Immature natural killer cell (primary cell): ENCODE measurements around the gene NR2C2AP. TPM values are rescaled to one million over a fixed set of nuclear protein-coding genes. Genes with fewer than 3 reads are reported as not detected.

Experiments
- DNase-seq, 3 donors: peaks; one replicate each; pipeline ENCODE4 v3.0.0; 2022; ENCODE audit warnings: mixed read lengths in 1 of 3
- H3K27ac Mint-ChIP-seq, 6 donors: one replicate each; pipeline ENCODE4 v1.8.0; 2020; ENCODE audit warnings: mixed read lengths in 6 of 6, mild to moderate bottlenecking in 5 of 6, inconsistent platforms in 4 of 6, moderate library complexity in 3 of 6
- H3K27me3 Mint-ChIP-seq, 3 donors: one replicate each; pipeline ENCODE4 v1.8.0; 2020 to 2021; ENCODE audit warnings: low read depth in 3 of 3, mild to moderate bottlenecking in 3 of 3, mixed read lengths in 3 of 3, moderate library complexity in 3 of 3, inconsistent platforms in 1 of 3
- H3K36me3 Mint-ChIP-seq, 3 donors: one replicate each; pipeline ENCODE4 v1.8.0; 2020; ENCODE audit warnings: mixed read lengths in 3 of 3, inconsistent platforms in 2 of 3, mild to moderate bottlenecking in 2 of 3
- H3K4me1 Mint-ChIP-seq, 2 donors: one replicate each; pipeline ENCODE4 v1.8.0; 2020; ENCODE audit warnings: inconsistent platforms in 2 of 2, mild to moderate bottlenecking in 2 of 2, mixed read lengths in 2 of 2, moderate library complexity in 1 of 2
- H3K4me3 Mint-ChIP-seq, 5 donors: one replicate each; pipeline ENCODE4 v1.8.0; 2020; ENCODE audit warnings: mild to moderate bottlenecking in 5 of 5, mixed read lengths in 5 of 5, inconsistent platforms in 3 of 5, moderate library complexity in 3 of 5
- H3K9me3 Mint-ChIP-seq, 6 donors: one replicate each; pipeline ENCODE4 v1.8.0; 2020; ENCODE audit warnings: mild to moderate bottlenecking in 6 of 6, mixed read lengths in 6 of 6, inconsistent platforms in 4 of 6, moderate library complexity in 3 of 6
- polyA plus RNA-seq, 3 donors: library from polyadenylated mRNA; unstranded; fragments of 300-500 nt; fragmentation: Illumina TruSeq; gene quantifications; one replicate each; pipeline ENCODE4 v1.2.3, GENCODE V29; 2021

Gene NR2C2AP, protein sequence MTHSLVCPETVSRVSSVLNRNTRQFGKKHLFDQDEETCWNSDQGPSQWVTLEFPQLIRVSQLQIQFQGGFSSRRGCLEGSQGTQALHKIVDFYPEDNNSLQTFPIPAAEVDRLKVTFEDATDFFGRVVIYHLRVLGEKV
- 10 to 100 TPM; 15.4 to 27.2 (median 26.8) TPM for polyA plus RNA-seq

DNA sequence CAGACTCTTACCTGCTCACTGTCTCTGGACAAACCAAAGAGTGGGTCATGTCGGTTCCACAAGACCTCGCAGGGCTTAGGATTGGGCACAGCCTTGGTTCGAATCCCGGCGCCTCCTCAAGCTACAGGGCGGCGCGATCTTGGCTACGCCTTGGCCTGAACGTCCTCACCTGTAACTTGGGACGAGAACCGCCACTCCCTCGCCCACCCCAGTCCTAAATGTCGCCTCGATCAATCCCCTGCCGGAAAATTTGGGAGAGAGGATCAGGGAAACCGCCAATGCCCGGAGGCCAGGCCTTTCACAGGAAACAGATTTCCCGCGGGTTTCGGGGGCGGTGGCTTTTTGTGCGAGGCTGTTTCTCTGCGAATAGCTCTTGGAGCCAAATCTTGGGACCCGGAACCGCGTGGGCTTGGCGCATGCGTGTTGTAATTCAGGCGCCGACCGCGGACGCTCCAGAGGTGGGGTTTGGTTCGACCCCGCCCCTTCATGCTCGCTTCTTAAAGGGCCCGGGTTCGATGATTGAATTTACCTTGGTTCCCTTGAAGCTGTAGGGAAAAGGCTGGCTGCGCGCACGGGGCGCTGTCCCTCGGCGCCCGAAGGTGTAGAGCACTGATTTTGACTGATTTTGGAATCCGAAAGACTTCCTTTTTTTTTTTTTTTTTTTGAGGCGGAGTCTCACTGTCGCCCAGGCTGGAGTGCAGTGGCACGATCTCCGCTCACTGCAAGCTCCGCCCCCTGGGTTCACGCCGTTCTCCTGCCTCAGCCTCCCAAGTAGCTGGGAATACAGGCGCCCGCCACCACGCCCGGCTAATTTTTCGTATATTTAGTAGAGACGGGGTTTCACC is at the start of gene NR2C2AP:
TSS of gene NR2C2AP (minus strand) at position 403 of the 845 bp plus-strand sequence. CDS start at position 49, 354 bp downstream.
- H3K27me3 Mint-ChIP-seq = peaks cover 8 to 10% (median 9%) of the 10 kb centered on the region in 3 donors
- H3K9me3 Mint-ChIP-seq = no peaks in the 10 kb centered on the region
- peaks cover 0 to 2% (median 0%) of the 10 kb centered on the region in 3 donors for H3K36me3 Mint-ChIP-seq
- H3K4me3 Mint-ChIP-seq = peak within 1 kb of the TSS; percentile 90 to 95 (median 93)
- H3K27ac Mint-ChIP-seq = peak within 1 kb of the TSS; percentile 84 to 91 (median 89)
- H3K4me1 Mint-ChIP-seq = peaks cover 32 to 39% of the 10 kb centered on the region in 2 donors
- peak; percentile 88 to 90 (median 90) for DNase-seq

DNA sequence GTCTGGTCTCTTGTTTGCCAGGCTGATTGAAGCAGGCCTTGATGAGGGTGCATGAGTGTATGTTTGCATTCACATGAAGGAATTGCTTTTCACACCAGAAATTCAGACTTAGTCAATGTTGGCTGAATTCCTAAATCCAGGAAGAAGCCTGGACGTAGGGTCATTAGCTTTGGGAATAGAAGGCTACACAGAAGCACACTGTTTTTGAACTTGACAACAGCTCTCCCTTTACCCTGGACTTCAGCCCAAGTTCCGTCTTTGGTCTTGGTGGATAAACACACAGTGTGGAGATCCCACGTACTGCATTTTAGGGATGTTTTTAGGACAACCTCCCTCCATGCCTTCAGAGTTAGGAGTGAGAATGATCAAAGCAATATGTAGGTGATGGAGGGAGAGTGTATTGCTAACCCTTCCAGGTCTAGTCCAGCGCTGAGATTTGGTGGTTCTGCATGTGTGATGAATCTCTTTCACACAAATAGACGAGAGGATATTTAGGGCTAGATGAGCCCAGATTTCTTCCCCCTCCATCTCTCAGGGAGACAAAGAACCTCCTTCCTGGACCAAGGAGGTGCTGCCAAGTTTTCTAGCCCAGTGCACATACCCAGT is 47.1 kb upstream of the NR2C2AP start:
- Mint-ChIP-seq H3K36me3 (peaks cover 0 to 4% (median 0%) of the 10 kb centered on the region in 3 donors), H3K27me3 (peaks cover 0 to 5% (median 2%) of the 10 kb centered on the region in 3 donors), H3K9me3 (no peaks in the 10 kb centered on the region), H3K4me3 (no peak overlapping the region), H3K4me1 (no peaks in the 10 kb centered on the region), H3K27ac (no peak overlapping the region)
- DNase-seq = no peak

DNA sequence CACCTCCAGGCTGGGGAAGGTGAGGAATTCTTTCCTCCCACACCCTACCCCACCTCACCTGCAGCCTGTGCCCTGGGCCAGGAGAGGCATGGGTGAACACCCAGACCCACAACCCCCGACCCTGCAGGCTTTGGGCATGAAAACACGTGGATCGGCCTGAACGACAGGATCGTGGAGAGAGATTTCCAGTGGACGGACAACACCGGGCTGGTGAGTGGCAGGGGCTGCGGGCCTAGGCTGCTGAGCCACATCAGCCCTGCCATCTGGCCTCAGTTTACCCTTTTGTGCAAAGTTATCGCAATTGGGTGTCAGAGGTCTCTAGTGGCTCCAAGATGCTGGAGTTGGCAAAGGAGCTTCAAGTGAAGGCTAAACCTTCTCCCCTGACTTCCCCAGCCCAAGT is 37.3 kb upstream of the NR2C2AP start:
- no peak overlapping the region for H3K4me3 Mint-ChIP-seq
- peaks cover 0 to 6% (median 2%) of the 10 kb centered on the region in 3 donors for H3K27me3 Mint-ChIP-seq

DNA sequence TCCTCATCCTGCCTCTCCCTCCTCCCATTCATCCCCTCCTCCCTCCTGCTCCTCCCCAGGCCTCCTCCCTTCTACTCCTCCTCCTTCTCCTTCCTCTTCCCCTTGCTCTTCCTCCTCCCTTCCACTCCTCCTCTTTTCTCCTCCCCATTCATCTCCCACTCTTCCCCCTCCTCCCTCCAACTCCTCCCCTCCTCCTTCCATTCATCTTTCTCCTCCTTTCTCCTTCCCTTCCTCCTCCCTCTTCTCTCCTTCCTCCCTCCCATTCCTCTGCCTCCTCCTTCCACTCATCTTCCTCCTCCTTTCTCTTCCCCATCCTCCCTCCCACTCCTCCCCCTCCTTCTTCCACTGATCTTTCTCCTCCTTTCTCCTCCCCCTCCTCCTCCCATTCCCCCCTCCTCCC is 36.5 kb upstream of the NR2C2AP start:
- no peak for DNase-seq
- Mint-ChIP-seq H3K9me3 (peaks cover 3 to 14% (median 8%) of the 10 kb centered on the region in 6 donors), H3K4me1 (no peaks in the 10 kb centered on the region), H3K27ac (no peak overlapping the region), H3K4me3 (no peak overlapping the region), H3K27me3 (peaks cover 0 to 6% (median 2%) of the 10 kb centered on the region in 3 donors), H3K36me3 (no peaks in the 10 kb centered on the region)

More for the DNA sequence above, 37.3 kb upstream of the NR2C2AP start:
- no peaks in the 10 kb centered on the region for H3K36me3 Mint-ChIP-seq
- DNase-seq = no peak
- no peak overlapping the region for H3K27ac Mint-ChIP-seq
- H3K9me3 Mint-ChIP-seq = peaks cover 3 to 10% (median 8%) of the 10 kb centered on the region in 6 donors
- no peaks in the 10 kb centered on the region for H3K4me1 Mint-ChIP-seq

DNA sequence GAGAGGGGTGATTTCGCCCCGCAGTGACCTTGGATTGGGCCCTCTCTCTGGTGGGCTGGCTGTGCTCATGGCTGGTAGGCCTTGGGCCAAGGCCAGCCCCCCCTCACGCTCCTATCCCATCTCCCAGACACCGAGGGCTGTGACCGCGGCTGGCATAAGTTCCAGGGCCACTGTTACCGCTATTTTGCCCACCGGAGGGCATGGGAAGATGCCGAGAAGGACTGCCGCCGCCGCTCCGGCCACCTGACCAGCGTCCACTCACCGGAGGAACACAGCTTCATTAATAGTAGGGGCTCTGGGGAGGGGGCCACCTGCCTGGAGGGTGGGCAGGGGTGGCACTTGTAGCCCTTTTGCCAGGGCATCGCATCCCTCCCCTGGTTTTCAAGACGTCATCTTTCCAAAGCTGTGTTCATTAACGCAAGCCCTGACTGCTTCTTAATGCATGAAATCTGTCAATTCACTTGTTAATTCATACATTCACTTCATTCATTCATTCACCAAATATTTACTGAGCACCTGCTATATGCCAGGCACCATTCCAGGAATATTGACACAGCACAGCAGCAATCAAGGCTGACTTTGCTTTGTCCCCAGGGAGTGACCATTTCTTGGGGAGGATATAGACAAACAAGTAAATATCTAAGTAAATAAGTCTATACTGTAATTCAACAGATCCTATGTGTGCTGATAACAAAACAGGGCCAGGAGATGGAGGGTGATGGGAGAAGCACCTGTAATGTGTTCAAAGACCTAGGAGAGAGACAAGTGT is 35.1 kb upstream of the NR2C2AP start:
- H3K27ac Mint-ChIP-seq = no peak overlapping the region
- H3K27me3 Mint-ChIP-seq = peaks cover 0 to 6% (median 0%) of the 10 kb centered on the region in 3 donors
- no peaks in the 10 kb centered on the region for H3K4me1 Mint-ChIP-seq
- H3K4me3 Mint-ChIP-seq = no peak overlapping the region
- DNase-seq = no peak
- peaks cover 3 to 28% (median 17%) of the 10 kb centered on the region in 6 donors for H3K9me3 Mint-ChIP-seq
- no peaks in the 10 kb centered on the region for H3K36me3 Mint-ChIP-seq

DNA sequence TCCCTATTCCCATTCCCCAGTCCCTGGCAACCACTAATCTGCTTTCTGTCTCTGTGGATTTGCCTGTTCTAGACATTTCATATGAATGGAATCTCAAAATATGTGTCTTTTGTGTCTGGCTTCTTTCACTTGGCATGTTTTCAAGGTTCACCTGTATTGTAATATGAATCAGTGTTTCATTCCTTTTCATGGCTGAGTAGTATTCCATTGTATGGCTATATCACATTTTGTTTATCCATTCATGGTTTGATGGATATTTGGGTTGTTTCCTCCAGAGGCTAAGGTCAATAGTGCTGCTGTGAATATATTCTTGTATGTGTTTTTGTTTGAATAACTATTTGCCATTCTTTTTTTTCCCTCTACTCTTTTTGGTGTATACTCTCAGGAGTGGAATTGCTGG is 33.0 kb upstream of the NR2C2AP start:
- no peaks in the 10 kb centered on the region for H3K4me1 Mint-ChIP-seq
- peaks cover 4 to 29% (median 19%) of the 10 kb centered on the region in 6 donors for H3K9me3 Mint-ChIP-seq
- peaks cover 0 to 4% (median 2%) of the 10 kb centered on the region in 3 donors for H3K27me3 Mint-ChIP-seq
- no peak for DNase-seq
- H3K27ac Mint-ChIP-seq = no peak overlapping the region
- H3K4me3 Mint-ChIP-seq = no peak overlapping the region
- no peaks in the 10 kb centered on the region for H3K36me3 Mint-ChIP-seq

DNA sequence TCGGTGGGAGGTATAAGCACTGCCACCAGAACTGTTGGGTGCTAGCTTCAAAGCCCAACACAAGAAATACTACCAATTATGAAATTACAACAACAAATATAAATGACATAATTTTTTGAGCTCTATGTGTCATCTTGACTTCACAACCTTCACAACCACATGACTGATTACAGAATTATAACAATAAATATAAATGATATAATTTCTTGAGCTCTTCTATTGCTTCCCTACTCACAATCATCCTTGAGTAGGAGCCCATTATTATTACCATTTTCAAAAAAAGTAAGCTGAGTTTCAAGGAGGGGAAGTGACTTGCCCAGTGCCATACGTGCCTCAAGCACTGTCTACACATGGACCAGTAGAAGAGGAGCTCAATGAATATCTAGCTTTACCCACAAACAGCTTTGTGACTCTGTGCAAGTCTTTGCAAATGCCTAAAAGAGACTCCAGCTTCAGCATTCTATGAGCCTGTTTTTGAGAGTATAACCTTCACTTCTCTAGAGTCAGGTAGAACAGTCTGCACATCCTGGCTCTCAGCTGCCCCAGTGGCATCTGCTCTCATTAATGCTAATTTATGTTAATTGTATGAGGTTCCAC is 31.1 kb upstream of the NR2C2AP start:
- H3K36me3 Mint-ChIP-seq = no peaks in the 10 kb centered on the region
- no peaks in the 10 kb centered on the region for H3K4me1 Mint-ChIP-seq
- H3K27me3 Mint-ChIP-seq = peaks cover 2 to 4% (median 3%) of the 10 kb centered on the region in 3 donors
- no peak overlapping the region for H3K27ac Mint-ChIP-seq
- H3K9me3 Mint-ChIP-seq = peaks cover 4 to 29% (median 19%) of the 10 kb centered on the region in 6 donors
- no peak for DNase-seq
- H3K4me3 Mint-ChIP-seq = no peak overlapping the region

DNA sequence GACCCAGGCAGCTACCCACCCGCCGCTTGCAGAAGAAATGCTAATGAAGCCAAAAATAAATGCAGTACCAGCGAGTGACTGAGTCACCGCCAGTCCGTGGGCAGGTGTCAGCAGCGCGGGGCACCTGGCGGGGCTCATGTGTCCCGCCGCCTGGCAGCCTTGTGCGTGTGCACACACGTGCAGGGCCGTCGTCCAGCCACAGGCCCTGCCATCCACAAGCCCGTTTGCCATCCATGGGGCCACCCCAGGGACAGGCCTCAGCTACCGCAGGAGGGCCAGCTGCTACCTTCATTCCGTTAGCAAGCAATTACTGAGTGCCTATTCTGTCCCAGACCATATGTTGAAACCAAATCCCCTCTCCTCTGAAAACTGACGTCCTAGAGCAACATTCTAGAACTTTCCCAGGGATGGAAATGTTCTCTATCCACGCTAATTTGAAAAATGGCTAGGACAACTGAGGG is 29.1 kb upstream of the NR2C2AP start:
- Mint-ChIP-seq H3K9me3 (peaks cover 4 to 29% (median 19%) of the 10 kb centered on the region in 6 donors), H3K4me3 (no peak overlapping the region), H3K27me3 (peaks cover 2 to 7% (median 6%) of the 10 kb centered on the region in 3 donors), H3K36me3 (no peaks in the 10 kb centered on the region), H3K4me1 (no peaks in the 10 kb centered on the region), H3K27ac (no peak overlapping the region)
- no peak for DNase-seq

DNA sequence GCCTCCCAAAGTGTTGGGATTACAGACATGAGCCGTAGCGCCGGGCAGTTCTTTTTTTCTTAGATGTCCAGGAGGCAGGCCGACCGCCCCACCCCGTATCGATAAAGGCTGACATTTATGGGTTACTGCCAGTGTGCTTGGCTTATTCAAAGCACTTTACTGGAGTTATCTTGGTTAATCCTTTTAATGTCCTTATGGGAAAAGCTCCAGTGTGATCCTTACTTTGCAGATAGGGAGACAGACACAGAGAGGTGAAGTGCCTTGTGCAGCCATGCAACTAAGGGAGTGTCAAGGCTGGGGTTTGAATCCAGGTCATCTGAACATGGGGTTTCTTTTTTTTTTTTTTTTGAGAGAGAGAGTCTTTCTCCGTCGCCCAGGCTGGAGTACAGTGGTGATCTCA is 27.8 kb upstream of the NR2C2AP start:
- H3K4me3 Mint-ChIP-seq = no peak overlapping the region
- H3K27me3 Mint-ChIP-seq = peaks cover 2 to 7% (median 6%) of the 10 kb centered on the region in 3 donors
- H3K9me3 Mint-ChIP-seq = peaks cover 4 to 24% (median 16%) of the 10 kb centered on the region in 6 donors
- no peaks in the 10 kb centered on the region for H3K36me3 Mint-ChIP-seq
- no peak overlapping the region for H3K27ac Mint-ChIP-seq
- H3K4me1 Mint-ChIP-seq = no peaks in the 10 kb centered on the region
- DNase-seq = no peak

DNA sequence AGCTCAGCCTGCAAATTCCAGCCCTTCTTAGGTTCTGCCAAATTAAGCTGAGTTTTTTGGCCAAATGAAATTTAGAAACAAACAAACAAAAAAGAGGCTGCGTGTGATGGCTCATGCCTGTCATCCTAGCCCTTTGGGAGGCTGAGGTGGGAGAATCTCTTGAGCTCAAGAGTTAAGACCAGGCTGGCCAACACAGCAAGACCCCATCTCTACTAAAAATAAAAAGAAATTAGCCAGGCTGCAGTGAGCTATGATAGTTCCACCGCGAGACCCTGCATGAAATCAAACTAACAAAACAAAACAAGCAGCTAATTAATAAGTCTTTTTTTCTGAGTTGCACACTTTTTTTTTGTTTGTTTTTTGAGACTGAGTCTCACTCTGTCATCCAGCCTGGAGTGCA is 26.5 kb upstream of the NR2C2AP start:
- no peak overlapping the region for H3K27ac Mint-ChIP-seq
- H3K4me3 Mint-ChIP-seq = no peak overlapping the region
- no peaks in the 10 kb centered on the region for H3K36me3 Mint-ChIP-seq
- DNase-seq = no peak
- H3K9me3 Mint-ChIP-seq = peaks cover 0 to 15% (median 12%) of the 10 kb centered on the region in 6 donors
- H3K27me3 Mint-ChIP-seq = peaks cover 2 to 9% (median 6%) of the 10 kb centered on the region in 3 donors
- H3K4me1 Mint-ChIP-seq = no peaks in the 10 kb centered on the region

DNA sequence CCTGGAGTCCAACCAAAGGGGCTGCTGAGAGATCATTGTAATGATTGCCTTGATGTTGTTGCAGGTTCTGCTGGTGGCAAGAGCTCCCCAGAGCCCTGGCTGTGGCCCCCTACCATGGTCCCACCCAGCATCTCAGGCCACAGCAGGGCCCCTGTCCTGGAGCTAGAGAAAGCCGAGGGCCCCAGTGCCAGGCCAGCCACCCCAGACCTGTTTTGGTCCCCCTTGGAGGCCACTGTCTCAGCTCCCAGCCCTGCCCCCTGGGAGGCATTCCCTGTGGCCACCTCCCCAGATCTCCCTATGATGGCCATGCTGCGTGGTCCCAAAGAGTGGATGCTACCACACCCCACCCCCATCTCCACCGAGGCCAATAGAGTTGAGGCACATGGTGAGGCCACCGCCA is 24.0 kb upstream of the NR2C2AP start:
- H3K27me3 Mint-ChIP-seq = peaks cover 2 to 9% (median 6%) of the 10 kb centered on the region in 3 donors
- no peak overlapping the region for H3K4me3 Mint-ChIP-seq
- H3K36me3 Mint-ChIP-seq = no peaks in the 10 kb centered on the region
- peaks cover 0 to 2% of the 10 kb centered on the region in 2 donors for H3K4me1 Mint-ChIP-seq
- H3K27ac Mint-ChIP-seq = no peak overlapping the region
- DNase-seq = no peak
- no peaks in the 10 kb centered on the region for H3K9me3 Mint-ChIP-seq

DNA sequence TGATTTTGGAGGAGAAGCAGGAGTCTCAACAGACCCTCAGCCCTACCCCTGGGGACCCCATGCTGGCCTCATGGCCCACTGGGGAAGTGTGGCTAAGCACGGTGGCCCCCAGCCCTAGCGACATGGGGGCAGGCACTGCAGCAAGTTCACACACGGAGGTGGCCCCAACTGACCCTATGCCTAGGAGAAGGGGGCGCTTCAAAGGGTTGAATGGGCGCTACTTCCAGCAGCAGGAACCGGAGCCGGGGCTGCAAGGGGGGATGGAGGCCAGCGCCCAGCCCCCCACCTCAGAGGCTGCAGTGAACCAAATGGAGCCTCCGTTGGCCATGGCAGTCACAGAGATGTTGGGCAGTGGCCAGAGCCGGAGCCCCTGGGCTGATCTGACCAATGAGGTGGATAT is 23.4 kb upstream of the NR2C2AP start:
- no peaks in the 10 kb centered on the region for H3K36me3 Mint-ChIP-seq
- peaks cover 0 to 9% (median 6%) of the 10 kb centered on the region in 3 donors for H3K27me3 Mint-ChIP-seq
- H3K4me1 Mint-ChIP-seq = peaks cover 0 to 2% of the 10 kb centered on the region in 2 donors
- DNase-seq = no peak
- no peak overlapping the region for H3K27ac Mint-ChIP-seq
- no peaks in the 10 kb centered on the region for H3K9me3 Mint-ChIP-seq
- H3K4me3 Mint-ChIP-seq = no peak overlapping the region

DNA sequence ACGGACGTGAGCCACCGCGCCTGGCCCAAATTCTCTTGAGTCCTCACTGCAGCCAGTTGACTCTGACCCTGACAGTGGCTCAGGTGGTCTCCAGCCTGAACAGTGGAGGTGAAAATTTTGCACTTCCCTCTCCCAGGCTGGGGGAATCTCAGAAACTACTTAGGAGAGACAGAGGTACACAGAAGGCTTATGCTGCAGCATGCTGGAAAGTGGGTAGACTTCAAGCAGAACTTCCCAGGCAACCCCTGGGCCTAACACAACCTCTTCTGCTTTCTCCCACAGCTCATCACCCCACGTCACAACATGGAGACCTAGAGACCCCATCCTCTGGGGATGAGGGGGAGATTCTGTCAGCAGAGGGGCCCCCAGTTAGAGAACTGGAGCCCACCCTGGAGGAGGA is 23.0 kb upstream of the NR2C2AP start:
- H3K9me3 Mint-ChIP-seq = no peaks in the 10 kb centered on the region
- H3K4me1 Mint-ChIP-seq = peaks cover 0 to 2% of the 10 kb centered on the region in 2 donors
- H3K36me3 Mint-ChIP-seq = no peaks in the 10 kb centered on the region
- DNase-seq = no peak
- peaks cover 0 to 9% (median 6%) of the 10 kb centered on the region in 3 donors for H3K27me3 Mint-ChIP-seq
- H3K4me3 Mint-ChIP-seq = peak overlapping the region in 2 of 5 donors; percentile 10 to 27
- no peak overlapping the region for H3K27ac Mint-ChIP-seq
